Stimulated activated naive CD4-positive, alpha-beta T cell treated with Interleukin-2 at 50 U/mL for 16 hours (primary cell): ENCODE measurements around the gene RLIM.

Source experiments
- DNase-seq: peaks from one replicate; lab custom pipeline; 2025; lab: John Stamatoyannopoulos, UW

Gene RLIM

GRCh38 chrX:74536152-74536831, 78.1 kb downstream of the RLIM start:
- DNase-seq = peak; percentile 9

- peak; percentile 9 for DNase-seq
Measured at GRCh38 chrX:74535408-74536151, 78.8 kb downstream of the RLIM start.
